Epithelial cell of proximal tubule (primary cell): ENCODE measurements around the gene MAP1B. TPM values are rescaled to one million over a fixed set of nuclear protein-coding genes. Genes with fewer than 3 reads are reported as not detected.

Experiments used
- DNase-seq: peaks from one replicate; pipeline ENCODE4 v3.0.0-alpha.2; 2011; ENCODE audit warnings: low read depth
- H3K4me3 ChIP-seq: 2 replicates; pipeline ENCODE4 v1.5.1; 2011; ENCODE audit warnings: low read depth, mild to moderate bottlenecking, low read length
- CTCF ChIP-seq: conservative IDR thresholded peaks from 2 replicates; pipeline ENCODE4 v1.5.1; 2012; ENCODE audit warnings: low read depth, mild to moderate bottlenecking, low read length
- total RNA-seq: library from RNA; depleted of rRNA; stranded (reverse); fragments of >200 nt; gene quantifications from 2 replicates; pipeline ENCODE4 v1.2.3, GENCODE V29; 2015

The MAP1B gene
- total RNA-seq, 1 donor from 2014 or later: 305 TPM

GRCh38 chr5:72195581-72195980, 88.3 kb downstream of the MAP1B start:
- TF ChIP-seq CTCF: no peak
- no peak for DNase-seq
- no peak overlapping the region for H3K4me3 ChIP-seq

GRCh38 chr5:72197393-72197792, 90.1 kb downstream of the MAP1B start:
- no peak for TF ChIP-seq CTCF
- no peak overlapping the region for H3K4me3 ChIP-seq
- no peak for DNase-seq

- DNase-seq: no peak
- no peak overlapping the region for H3K4me3 ChIP-seq
- TF ChIP-seq CTCF: no peak
These were observed 92.4 kb downstream of the MAP1B start for GRCh38 chr5:72199681-72200080.

GRCh38 chr5:72202331-72202825, 95.1 kb downstream of the MAP1B start:
- no peak for DNase-seq
- no peak for TF ChIP-seq CTCF
- H3K4me3 ChIP-seq: no peak overlapping the region

- H3K4me3 ChIP-seq: no peak overlapping the region
- DNase-seq: no peak
- TF ChIP-seq CTCF: no peak
These were observed 96.1 kb downstream of the MAP1B start for GRCh38 chr5:72203251-72203845.

- no peak overlapping the region for H3K4me3 ChIP-seq
- DNase-seq: no peak
- no peak for TF ChIP-seq CTCF
These were observed 97.7 kb downstream of the MAP1B start for GRCh38 chr5:72204946-72205345.

- TF ChIP-seq CTCF: no peak
- DNase-seq: no peak
- H3K4me3 ChIP-seq: no peak overlapping the region
These were observed 98.2 kb downstream of the MAP1B start for GRCh38 chr5:72205431-72206009.
